Prostate gland (tissue), 2 donors: Measurements from ENCODE around the gene AHCTF1.

ENCODE experiments used
- POLR2A ChIP-seq: fragments of 450-650 bp; IDR thresholded peaks from one replicate; pipeline ENCODE4 v1.6.1; 2016; ENCODE audit warnings: antibody characterized with exemption, mild to moderate bottlenecking
- TF ChIP-seq, protein P1 (sequence below), 4 experiments: fragments of 200-600 bp in 2 of 4; fragments of 450-650 bp in 2 of 4; sonication (generic) in 2 of 4; IDR thresholded peaks; 1 replicate in 3 of 4; 2 replicates in 1 of 4; pipeline ENCODE4 v1.5.1; 2016 to 2019; ENCODE audit warnings: antibody characterized with exemption in 4 of 4, mild to moderate bottlenecking in 2 of 4, moderate library complexity in 2 of 4

DNA sequence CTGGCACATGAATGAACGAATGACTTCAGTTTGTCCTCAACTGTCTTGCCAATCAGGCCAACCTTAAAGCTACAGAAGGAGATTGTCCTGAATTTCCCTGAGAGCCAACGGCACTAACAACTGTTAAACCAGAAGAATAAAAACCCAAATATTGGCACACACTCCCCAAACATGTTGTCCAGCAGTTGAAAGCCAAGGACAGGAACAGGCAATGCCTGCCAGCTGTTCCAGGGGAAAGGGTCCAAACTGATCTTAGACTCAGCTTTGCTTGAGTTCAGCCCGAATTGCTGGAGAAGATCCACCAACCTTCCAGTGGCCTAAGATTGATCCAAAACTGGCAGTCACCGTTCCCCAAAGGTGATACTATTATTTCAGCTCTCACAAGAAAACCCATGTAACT is 22.4 kb upstream of the AHCTF1 start:
- TF ChIP-seq, protein P1, sequence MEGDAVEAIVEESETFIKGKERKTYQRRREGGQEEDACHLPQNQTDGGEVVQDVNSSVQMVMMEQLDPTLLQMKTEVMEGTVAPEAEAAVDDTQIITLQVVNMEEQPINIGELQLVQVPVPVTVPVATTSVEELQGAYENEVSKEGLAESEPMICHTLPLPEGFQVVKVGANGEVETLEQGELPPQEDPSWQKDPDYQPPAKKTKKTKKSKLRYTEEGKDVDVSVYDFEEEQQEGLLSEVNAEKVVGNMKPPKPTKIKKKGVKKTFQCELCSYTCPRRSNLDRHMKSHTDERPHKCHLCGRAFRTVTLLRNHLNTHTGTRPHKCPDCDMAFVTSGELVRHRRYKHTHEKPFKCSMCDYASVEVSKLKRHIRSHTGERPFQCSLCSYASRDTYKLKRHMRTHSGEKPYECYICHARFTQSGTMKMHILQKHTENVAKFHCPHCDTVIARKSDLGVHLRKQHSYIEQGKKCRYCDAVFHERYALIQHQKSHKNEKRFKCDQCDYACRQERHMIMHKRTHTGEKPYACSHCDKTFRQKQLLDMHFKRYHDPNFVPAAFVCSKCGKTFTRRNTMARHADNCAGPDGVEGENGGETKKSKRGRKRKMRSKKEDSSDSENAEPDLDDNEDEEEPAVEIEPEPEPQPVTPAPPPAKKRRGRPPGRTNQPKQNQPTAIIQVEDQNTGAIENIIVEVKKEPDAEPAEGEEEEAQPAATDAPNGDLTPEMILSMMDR (IDR thresholded peaks at IDR 0.05) = no peak
- TF ChIP-seq POLR2A = no peak
